NCI-H460 (cell line): ENCODE data around the gene TLE7. TPM values are rescaled to one million over a fixed set of nuclear protein-coding genes. Genes with fewer than 3 reads are reported as not detected.

Experiments
- total RNA-seq: library from RNA; depleted of rRNA; stranded (reverse); fragments of >200 nt; shearing (Covaris generic); gene quantifications from 2 replicates; pipeline ENCODE4 v1.2.3, GENCODE V29; 2014; rRNA removed

Gene TLE7
- total RNA-seq, 1 experiment from 2014 or later, result not detected

Other genes starting within 250 kb of the TLE7 start
- 0.46 and 0.62 TPM in 2 replicates for gene HYDIN, start 211.3 kb downstream of the TLE7 start, total RNA-seq
- gene CMTR2, start 152.7 kb downstream of the TLE7 start, total RNA-seq, result 21.9 and 28.0 TPM in 2 replicates
- gene CALB2, start 83.3 kb downstream of the TLE7 start, total RNA-seq, result 1.6 TPM in 2 replicates
- gene ZNF23, start 20.2 kb upstream of the TLE7 start, total RNA-seq, result 9.1 and 9.3 TPM in 2 replicates
- gene ZNF19, start 47.3 kb upstream of the TLE7 start, total RNA-seq, result 2.3 and 2.6 TPM in 2 replicates
- not detected in 2 replicates for gene CHST4, start 84.4 kb upstream of the TLE7 start, total RNA-seq
- gene TAT, start 135.0 kb upstream of the TLE7 start, total RNA-seq, result 0.02 TPM in 1 of 2 replicates, not detected in the other
- gene MARVELD3, start 184.1 kb upstream of the TLE7 start, total RNA-seq, result not detected in 2 replicates